Ectodermal cell (in vitro differentiated cells): ENCODE measurements around the gene CHD5.

ENCODE experiments used
- H3K27ac ChIP-seq: 2 replicates; pipeline ENCODE4 v1.7.0; 2013; ENCODE audit warnings: mild to moderate bottlenecking, low read depth, low read length; ENCODE audit not compliant: insufficient read depth, poor library complexity, severe bottlenecking
- H3K27me3 ChIP-seq: 2 replicates; pipeline ENCODE4 v1.7.0; 2013; ENCODE audit warnings: mild to moderate bottlenecking, low read length; ENCODE audit not compliant: insufficient read depth, control insufficient read depth, poor library complexity, severe bottlenecking
- H3K36me3 ChIP-seq: one replicate; pipeline ENCODE4 v1.7.0; 2013; ENCODE audit warnings: low read length; ENCODE audit not compliant: control insufficient read depth, insufficient read depth
- H3K4me1 ChIP-seq: one replicate; pipeline ENCODE4 v1.7.0; 2013; ENCODE audit warnings: low read length; ENCODE audit not compliant: control insufficient read depth, insufficient read depth
- H3K4me3 ChIP-seq: 2 replicates; pipeline ENCODE4 v1.7.0; 2013; ENCODE audit warnings: low read depth, low read length, control low read depth; ENCODE audit not compliant: insufficient read depth
- H3K9me3 ChIP-seq: 2 replicates; pipeline ENCODE4 v1.7.0; 2013; ENCODE audit warnings: mild to moderate bottlenecking, low read length, moderate library complexity; ENCODE audit not compliant: control insufficient read depth
- WGBS, 2 experiments: methylation state at CpG; one replicate each; pipeline ENCODE4 v1.1.7; 2013; ENCODE audit warnings: missing lambda C conversion rate in 2 of 2; 5-methylcytosine and 5-hydroxymethylcytosine counted together

Gene CHD5

DNA sequence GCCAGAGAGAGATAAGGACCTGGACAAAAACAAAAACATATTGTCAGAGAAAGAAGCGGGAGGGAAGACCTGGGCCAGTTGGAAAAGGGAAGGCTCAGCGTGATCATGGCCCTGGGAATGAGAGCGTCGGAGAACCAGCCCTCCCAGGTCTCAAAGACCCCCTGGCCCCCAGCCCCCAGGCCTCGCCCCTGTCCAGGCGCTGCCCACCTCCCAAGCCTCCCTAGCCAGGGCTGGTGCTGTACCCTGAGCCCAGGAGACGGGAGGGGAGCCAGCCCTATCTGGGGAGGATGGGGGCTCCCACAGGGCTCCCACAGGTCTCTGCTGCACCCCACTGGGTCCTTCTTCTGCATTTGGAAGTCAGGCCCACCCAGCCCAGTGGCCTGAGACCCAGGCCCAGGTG is 15.1 kb downstream of the CHD5 start:
- Histone ChIP-seq H3K27ac (no peak overlapping the region), H3K9me3 (no peaks in the 10 kb centered on the region), H3K4me1 (no peaks in the 10 kb centered on the region), H3K27me3 (peaks cover 6% of the 10 kb centered on the region), H3K36me3 (no peaks in the 10 kb centered on the region), H3K4me3 (no peak overlapping the region)
- 88 to 92% methylated on average over 7 of the region's 7 CpGs for WGBS, 2 experiments

DNA sequence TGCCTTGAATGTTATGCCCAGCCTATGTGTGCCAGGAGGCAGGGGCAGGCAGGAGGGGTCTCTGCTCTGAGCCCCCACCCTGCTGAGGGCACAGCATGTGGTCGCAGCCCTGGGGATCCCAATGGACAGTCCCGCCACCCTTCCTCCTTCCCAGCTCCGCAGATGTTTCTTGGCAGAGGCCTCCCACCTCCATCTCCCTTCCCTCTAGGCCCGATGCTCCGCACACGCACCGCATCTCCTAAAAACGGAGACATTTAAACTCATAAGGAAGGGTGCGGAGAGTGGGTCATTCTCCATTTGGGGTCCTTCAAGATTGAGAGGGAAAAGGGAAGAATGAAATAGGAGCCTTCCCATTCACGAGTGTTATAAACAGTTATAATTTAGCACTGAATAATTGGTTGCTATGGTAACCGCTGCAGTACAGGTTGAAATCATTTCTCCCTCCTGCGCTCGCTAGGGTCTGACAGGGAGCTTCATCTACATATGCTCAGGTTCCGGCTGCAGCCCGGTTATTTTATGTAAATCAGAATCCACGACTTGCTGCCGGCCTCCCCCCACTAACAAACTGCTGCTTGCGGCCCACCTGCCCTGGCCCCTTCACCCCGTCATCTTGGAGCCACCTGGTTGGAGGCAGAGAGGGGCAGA is 16.0 kb downstream of the CHD5 start:
- 84 to 86% methylated on average over 19 of the region's 19 CpGs for WGBS, 2 experiments
- no peaks in the 10 kb centered on the region for H3K9me3 ChIP-seq
- H3K4me3 ChIP-seq, result no peak overlapping the region
- no peak overlapping the region for H3K27ac ChIP-seq
- H3K27me3 ChIP-seq, result peaks cover 6% of the 10 kb centered on the region
- H3K4me1 ChIP-seq, result no peaks in the 10 kb centered on the region
- H3K36me3 ChIP-seq, result no peaks in the 10 kb centered on the region

- H3K27ac ChIP-seq, result no peak overlapping the region
- WGBS, 2 experiments, result 92 to 93% methylated on average over 15 of the region's 15 CpGs
Observed at GRCh38 chr1:6163191-6163972, 16.7 kb downstream of the CHD5 start.

GRCh38 chr1:6162773-6163172 is 17.3 kb downstream of the CHD5 start:
- Histone ChIP-seq H3K27me3 (peaks cover 6% of the 10 kb centered on the region), H3K4me1 (peaks cover under 1% of the 10 kb centered on the region), H3K27ac (no peak overlapping the region), H3K36me3 (no peaks in the 10 kb centered on the region), H3K9me3 (no peaks in the 10 kb centered on the region), H3K4me3 (no peak overlapping the region)
- WGBS, 2 experiments, result 71 to 75% methylated on average over 13 of the region's 13 CpGs

More at GRCh38 chr1:6163191-6163972, 16.7 kb downstream of the CHD5 start:
- Histone ChIP-seq H3K9me3 (no peaks in the 10 kb centered on the region), H3K4me1 (no peaks in the 10 kb centered on the region), H3K27me3 (peaks cover 6% of the 10 kb centered on the region), H3K4me3 (no peak overlapping the region), H3K36me3 (no peaks in the 10 kb centered on the region)

DNA sequence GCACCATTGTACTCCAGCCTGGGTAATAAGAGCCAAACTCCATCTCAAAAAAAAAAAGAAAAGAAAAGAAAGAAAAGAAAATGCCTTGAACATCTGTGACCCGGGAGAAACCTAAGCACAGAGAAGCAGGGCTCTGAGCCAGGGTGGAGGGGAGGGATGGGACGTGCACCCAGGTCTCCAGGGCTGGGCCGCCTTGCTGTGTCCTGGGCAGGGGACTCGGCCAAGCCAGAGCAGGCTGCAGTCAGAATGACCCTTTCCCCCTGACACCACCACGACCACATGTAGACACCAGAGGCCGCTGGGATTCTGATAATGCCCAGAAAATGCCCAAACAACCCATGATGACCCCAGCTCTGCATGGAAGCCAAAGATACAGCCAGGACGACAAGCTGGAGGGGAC is 17.8 kb downstream of the CHD5 start:
- H3K9me3 ChIP-seq, result no peaks in the 10 kb centered on the region
- no peak overlapping the region for H3K4me3 ChIP-seq
- WGBS, 2 experiments, result 87 to 90% methylated on average over 7 of the region's 7 CpGs
- H3K36me3 ChIP-seq, result no peaks in the 10 kb centered on the region
- H3K27me3 ChIP-seq, result peaks cover 6% of the 10 kb centered on the region
- peaks cover 5% of the 10 kb centered on the region for H3K4me1 ChIP-seq
- no peak overlapping the region for H3K27ac ChIP-seq

DNA sequence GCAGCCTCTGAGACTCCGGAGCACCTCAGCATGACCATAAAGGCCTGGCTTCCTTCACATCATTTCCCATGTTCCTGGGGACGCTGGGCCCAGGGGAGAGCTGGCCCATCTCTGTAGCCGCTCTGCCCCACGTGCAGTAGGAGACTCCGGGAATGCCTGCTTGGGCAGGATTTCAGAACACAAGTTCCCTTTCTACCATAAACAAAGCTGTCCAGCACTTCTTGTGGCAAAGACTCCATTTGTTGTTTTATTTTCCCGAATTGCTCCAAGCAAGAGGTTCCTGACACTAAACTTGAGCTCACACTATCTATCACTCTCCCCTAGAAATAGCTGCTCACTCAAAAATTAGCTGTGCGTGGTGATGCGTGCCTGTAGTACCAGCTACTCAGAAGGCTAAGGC is 21.9 kb downstream of the CHD5 start:
- Histone ChIP-seq H3K4me3 (no peak overlapping the region), H3K9me3 (no peaks in the 10 kb centered on the region), H3K27me3 (peaks cover 6% of the 10 kb centered on the region), H3K36me3 (no peaks in the 10 kb centered on the region), H3K4me1 (peaks cover 10% of the 10 kb centered on the region), H3K27ac (no peak overlapping the region)
- WGBS, 2 experiments, result 67 to 75% methylated on average over 8 of the region's 8 CpGs

- no peak overlapping the region for H3K27ac ChIP-seq
Observed at GRCh38 chr1:6157528-6158174, 22.5 kb downstream of the CHD5 start.

GRCh38 chr1:6157132-6157527 is 23.0 kb downstream of the CHD5 start:
- 69 to 73% methylated on average over 2 of the region's 2 CpGs for WGBS, 2 experiments
- no peak overlapping the region for H3K4me3 ChIP-seq
- H3K36me3 ChIP-seq, result no peaks in the 10 kb centered on the region
- no peaks in the 10 kb centered on the region for H3K9me3 ChIP-seq
- no peaks in the 10 kb centered on the region for H3K27me3 ChIP-seq
- H3K27ac ChIP-seq, result no peak overlapping the region
- peaks cover 10% of the 10 kb centered on the region for H3K4me1 ChIP-seq

More at GRCh38 chr1:6157528-6158174, 22.5 kb downstream of the CHD5 start:
- Histone ChIP-seq H3K36me3 (no peaks in the 10 kb centered on the region), H3K4me3 (no peak overlapping the region), H3K4me1 (peaks cover 10% of the 10 kb centered on the region), H3K9me3 (no peaks in the 10 kb centered on the region), H3K27me3 (peaks cover 3% of the 10 kb centered on the region)
- 38 to 46% methylated on average over 15 of the region's 15 CpGs for WGBS, 2 experiments

DNA sequence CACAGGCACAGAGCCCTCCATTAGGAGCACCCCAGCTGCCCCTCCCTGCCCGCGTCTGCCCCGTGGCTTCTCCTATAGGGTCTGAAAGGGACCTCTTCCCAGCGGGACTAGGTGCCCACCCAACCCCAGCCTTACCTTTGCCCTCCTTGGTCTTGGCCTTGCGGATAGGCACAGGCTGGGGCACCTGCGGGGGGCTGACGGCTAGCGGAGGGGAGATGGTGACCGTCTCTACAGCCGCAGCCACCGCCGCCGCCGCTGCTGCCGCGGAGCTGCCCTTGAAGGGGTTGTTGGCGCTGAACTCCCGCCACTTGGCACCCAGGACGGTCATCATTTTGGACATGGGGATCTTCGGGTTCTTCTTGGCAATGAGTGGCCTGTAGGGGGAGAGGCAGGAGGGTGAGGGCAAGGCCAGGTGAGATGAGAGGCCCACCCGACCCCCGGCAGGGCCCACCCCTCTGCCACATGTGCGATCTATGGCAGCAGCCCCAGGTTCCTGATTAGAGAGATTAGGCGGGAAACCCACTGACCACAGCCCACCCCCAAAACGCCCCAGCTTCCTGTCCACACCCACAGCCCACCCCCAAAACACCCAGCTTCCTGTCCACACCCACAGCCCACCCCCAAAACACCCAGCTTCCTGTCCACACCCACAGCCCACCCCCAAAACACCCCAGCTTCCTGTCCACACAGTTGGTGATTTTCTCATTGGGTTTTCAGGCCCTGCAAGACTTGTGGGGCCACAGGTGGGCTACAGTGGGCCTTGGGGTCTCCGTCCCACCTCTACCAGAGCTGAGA is 25.4 kb downstream of the CHD5 start:
- Histone ChIP-seq H3K4me3 (no peak overlapping the region), H3K27me3 (peaks cover 2% of the 10 kb centered on the region), H3K36me3 (no peaks in the 10 kb centered on the region), H3K4me1 (peaks cover 10% of the 10 kb centered on the region), H3K9me3 (no peaks in the 10 kb centered on the region), H3K27ac (no peak overlapping the region)
- 93 to 95% methylated on average over 26 of the region's 26 CpGs for WGBS, 2 experiments
